ENCODE data around the gene WASL. TPM values are rescaled to one million over a fixed set of nuclear protein-coding genes. Genes with fewer than 3 reads are reported as not detected.
A peak's percentile ranks its signal among the peaks of the same experiment; 100 is the strongest.

Gene WASL
- total and polyA plus RNA-seq, 10 of the 15 experiments (the other 5 are each of a cell fraction or from before 2014, with no cell fraction given): 2.0 to 6.4 (median 3.5) TPM

DNA sequence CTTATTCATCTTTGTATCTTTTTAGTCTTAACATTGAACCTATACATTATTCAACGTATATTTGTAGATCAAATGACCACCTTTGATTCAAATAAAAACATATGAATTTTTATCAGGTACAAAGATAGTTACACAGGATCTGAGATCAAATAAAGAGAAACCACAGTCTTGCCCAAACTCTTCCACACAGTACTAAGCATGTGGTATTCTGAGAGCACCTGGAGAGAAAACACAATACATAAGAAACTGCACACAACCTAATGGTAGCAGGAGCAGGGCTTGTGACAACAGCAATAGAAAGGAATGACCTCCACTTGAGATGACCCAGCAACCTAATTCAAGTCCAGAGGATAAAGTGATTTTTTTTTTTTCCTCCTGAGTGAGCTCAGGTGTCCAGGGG lies 6.5 kb upstream of the WASL start:
- ChIA-PET CTCF (interaction anchor here (0.9 to 1.2 kb wide), 2 partner anchors 12 to 16 kb away, joined by 3 read pairs; no protein-coding TSS in a partner anchor), POLR2A (interaction anchor here (1.2 kb wide), 1 partner anchor 14 kb away, joined by 4 read pairs; no protein-coding TSS in a partner anchor), SMC1A (ENCODE audit: uncharacterized antibody, unreplicated experiment) (interaction anchor here (0.7 to 5.6 kb wide), 5 partner anchors 11 to 220 kb away, joined by 3 to 29 read pairs (median 3); no protein-coding TSS in a partner anchor), RAD21 (ENCODE audit: unreplicated experiment) (interaction anchor here (0.9 to 1.1 kb wide), 3 partner anchors 38 to 108 kb away, joined by 3 to 5 read pairs (median 3); no protein-coding TSS in a partner anchor)
- no peak overlapping the region for H3K4me3 ChIP-seq
- WGBS (ENCODE audit: insufficient coverage, insufficient replicate concordance, low lambda C conversion rate, missing lambda C conversion rate): 95% methylated on average over 1 of the region's 1 CpG
- DNase-seq (ENCODE audit: low read depth, low spot score) (no peak), ATAC-seq (peak; percentile 55), FAIRE-seq (no peak)
- H4K20me1 ChIP-seq (ENCODE audit: control insufficient read depth, insufficient read depth): no peaks in the 10 kb centered on the region
- H3K9me3 ChIP-seq (replicated peaks; ENCODE audit: control insufficient read depth, insufficient read depth, low read length): no peaks in the 10 kb centered on the region
- TF ChIP-seq SMC3 (IDR thresholded peaks at IDR 0.05; ENCODE audit: borderline replicate concordance, low read length) (no peak), RUNX3 (IDR thresholded peaks at IDR 0.05; ENCODE audit: low read length) (peak; percentile 31; the same call in 1 of the 2 replicates)
- intact Hi-C loops (cut with micrococcal nuclease; ENCODE audit: unreplicated experiment): no loop called here
- peaks cover 6% of the 10 kb centered on the region; the same call in 1 of the 2 replicates for H3K4me1 ChIP-seq (ENCODE audit: control insufficient read depth, insufficient read depth, low read length)
- no peak overlapping the region for H3K4me2 ChIP-seq (ENCODE audit: control insufficient read depth, insufficient read depth)
- BruUV-seq (replicated peaks): no TSS peak
- H3K36me3 ChIP-seq (ENCODE audit: control insufficient read depth in 2 of 2, insufficient read depth in 2 of 2, low read length in 1 of 2): no peaks in the 10 kb centered on the region
- H3K27me3 ChIP-seq (replicated peaks in 1 of 2; ENCODE audit: control insufficient read depth in 2 of 2, insufficient read depth in 2 of 2, low read length in 1 of 2): no peaks in the 10 kb centered on the region
- H2AFZ ChIP-seq (ENCODE audit: control insufficient read depth, low read depth, low read length): no peak overlapping the region
- no peak overlapping the region for H3K9ac ChIP-seq (ENCODE audit: control insufficient read depth, insufficient read depth, low read length)
- no peaks in the 10 kb centered on the region; the same call in 1 of the 2 replicates for H3K79me2 ChIP-seq (ENCODE audit: control insufficient read depth, insufficient read depth, low read length)
- in situ Hi-C loops (cut with MboI): no loop called here
- no peak overlapping the region for H3K27ac ChIP-seq (ENCODE audit: control insufficient read depth, insufficient read depth)

DNA sequence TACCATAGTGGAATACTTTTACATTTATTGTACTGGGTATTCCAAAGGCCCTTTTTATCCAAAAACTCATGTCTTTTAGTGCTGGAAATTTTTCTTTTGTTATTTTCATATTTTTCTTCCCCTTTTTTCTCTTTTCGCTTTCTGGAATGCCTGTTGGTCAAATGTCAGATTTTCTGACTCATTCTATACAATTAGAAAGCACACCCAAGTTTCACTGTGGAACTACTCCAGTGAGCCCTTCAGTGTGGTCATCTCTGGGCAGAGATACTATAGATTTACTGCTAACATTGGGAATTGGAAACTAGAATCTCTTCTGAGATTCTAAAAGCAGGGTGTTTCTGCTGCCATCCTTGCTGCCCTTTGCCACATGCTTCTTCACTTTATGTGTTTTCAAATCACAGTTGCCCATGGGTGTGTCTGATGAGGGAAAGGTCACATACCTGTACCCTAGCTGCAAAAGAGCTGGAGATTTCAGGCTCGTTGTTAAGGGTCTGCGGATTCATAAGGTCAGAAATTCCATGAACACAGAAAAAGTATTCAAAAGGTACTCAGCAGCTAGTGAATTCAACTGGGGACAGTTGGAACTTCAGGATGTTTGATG lies 5.6 kb upstream of the WASL start:
- ChIA-PET POLR2A (interaction anchor here (0.5 kb wide), 1 partner anchor 220 kb away, joined by 5 read pairs; the partner anchor contains the start of gene IQUB), SMC1A (ENCODE audit: uncharacterized antibody, unreplicated experiment) (interaction anchor here (1.1 to 5.6 kb wide), 4 partner anchors 16 to 221 kb away, joined by 3 to 29 read pairs (median 11); no protein-coding TSS in a partner anchor), CTCF (no interaction called here)

More for the DNA sequence above, 5.6 kb upstream of the WASL start:
- Histone ChIP-seq H3K36me3 (ENCODE audit: control insufficient read depth in 2 of 2, insufficient read depth in 2 of 2, low read length in 1 of 2) (no peaks in the 10 kb centered on the region), H3K4me2 (ENCODE audit: control insufficient read depth, insufficient read depth) (no peak overlapping the region; the same call in 1 of the 2 replicates), H3K4me1 (ENCODE audit: control insufficient read depth, insufficient read depth, low read length) (peaks cover 6% of the 10 kb centered on the region; the same call in 1 of the 2 replicates), H4K20me1 (ENCODE audit: control insufficient read depth, insufficient read depth) (no peaks in the 10 kb centered on the region), H3K4me3 (no peak overlapping the region), H3K27me3 (replicated peaks in 1 of 2; ENCODE audit: control insufficient read depth in 2 of 2, insufficient read depth in 2 of 2, low read length in 1 of 2) (no peaks in the 10 kb centered on the region), H3K9me3 (replicated peaks; ENCODE audit: control insufficient read depth, insufficient read depth, low read length) (no peaks in the 10 kb centered on the region), H2AFZ (ENCODE audit: control insufficient read depth, low read depth, low read length) (no peak overlapping the region), H3K9ac (ENCODE audit: control insufficient read depth, insufficient read depth, low read length) (no peak overlapping the region), H3K79me2 (ENCODE audit: control insufficient read depth, insufficient read depth, low read length) (peaks cover 1% of the 10 kb centered on the region; the same call in 1 of the 2 replicates), H3K27ac (ENCODE audit: control insufficient read depth, insufficient read depth) (no peak overlapping the region)
- FAIRE-seq (no peak), ATAC-seq (peak; percentile 44), DNase-seq (ENCODE audit: low read depth, low spot score) (no peak)
- WGBS (ENCODE audit: insufficient coverage, insufficient replicate concordance, low lambda C conversion rate, missing lambda C conversion rate): 80% methylated on average over 3 of the region's 3 CpGs
- intact Hi-C loops (cut with micrococcal nuclease; ENCODE audit: unreplicated experiment) (no loop called here), in situ Hi-C loops (cut with MboI) (no loop called here)
- peak; percentile 29 to 31; a peak in 2 of 4 replicates for TF ChIP-seq IKZF2 (IDR thresholded peaks at IDR 0.05)
- peak; percentile 43; the same call in 1 of the 2 replicates for TF ChIP-seq EED (IDR thresholded peaks at IDR 0.05; ENCODE audit: low read depth)
- peak; percentile 46 for TF ChIP-seq IKZF1 (conservative IDR thresholded peaks at IDR 0.05)
- 0 out of 2 replicates have a peak, but pooled peaks have one; percentile 33 for TF ChIP-seq NR2F1 (conservative IDR thresholded peaks at IDR 0.05)
- TF ChIP-seq BACH1 (IDR thresholded peaks at IDR 0.05; ENCODE audit: borderline replicate concordance): no peak
- no TSS peak for BruUV-seq (replicated peaks)
- RAD21 ChIA-PET (ENCODE audit: unreplicated experiment): interaction anchor here (1.0 kb wide), 2 partner anchors 27 to 43 kb away, joined by 3 to 5 read pairs; no protein-coding TSS in a partner anchor
